ENCODE data around the gene MARCHF7. TPM values are rescaled to one million over a fixed set of nuclear protein-coding genes. Genes with fewer than 3 reads are reported as not detected.

The MARCHF7 gene
- total RNA-seq, 1 donor from 2014 or later, result 92.8 TPM

GRCh38 chr2:159706385-159706980 lies 5.8 kb upstream of the MARCHF7 start:
- no peaks in the 10 kb centered on the region for H3K9me3 Mint-ChIP-seq (ENCODE audit: unreplicated experiment)
- no peak for TF ChIP-seq CTCF (IDR thresholded peaks at IDR 0.05)
- no peak overlapping the region for H3K4me3 Mint-ChIP-seq (ENCODE audit: unreplicated experiment)
- H3K36me3 Mint-ChIP-seq (ENCODE audit: unreplicated experiment), result peaks cover 6% of the 10 kb centered on the region
- H3K27me3 Mint-ChIP-seq (ENCODE audit: unreplicated experiment), result no peaks in the 10 kb centered on the region
- H3K27ac Mint-ChIP-seq (ENCODE audit: unreplicated experiment), result no peak overlapping the region
- H3K4me1 Mint-ChIP-seq (ENCODE audit: unreplicated experiment), result peaks cover 11% of the 10 kb centered on the region
- DNase-seq (ENCODE audit: extremely low spot score, unreplicated experiment), result no peak

DNA sequence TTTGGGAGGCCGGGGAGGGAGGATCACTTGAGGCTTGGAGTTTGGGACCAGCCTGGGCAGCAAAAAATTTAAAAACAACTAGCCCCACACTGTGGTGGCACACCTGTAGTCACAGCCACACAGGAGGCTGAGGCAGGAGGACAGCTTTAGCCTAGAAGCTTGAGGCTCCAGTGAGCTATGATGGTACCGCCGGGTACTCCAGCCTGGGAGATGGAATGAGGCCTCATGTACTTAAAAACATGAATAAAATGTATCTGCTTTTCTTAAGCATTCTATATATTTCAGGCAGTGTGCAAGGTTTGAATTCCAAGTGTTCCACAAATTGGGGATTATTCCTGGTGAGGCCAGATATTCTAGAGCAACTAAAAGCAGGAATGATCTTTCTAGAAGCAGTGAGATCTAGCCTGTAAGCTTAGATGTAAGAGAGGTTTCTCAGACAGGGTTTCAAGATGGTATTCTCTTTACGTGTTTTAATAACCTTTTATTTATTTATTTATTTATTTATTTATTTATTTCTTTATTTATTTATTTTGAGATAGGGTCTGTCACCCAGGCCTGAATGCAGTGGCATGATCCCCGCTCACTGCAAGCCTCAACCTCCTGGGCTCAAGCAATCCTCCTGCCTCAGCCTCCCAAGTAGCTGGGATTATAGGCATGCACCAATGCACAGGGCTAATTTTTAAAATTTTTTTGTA lies 4.1 kb upstream of the MARCHF7 start:
- Mint-ChIP-seq H3K36me3 (ENCODE audit: unreplicated experiment) (peaks cover 6% of the 10 kb centered on the region), H3K4me3 (ENCODE audit: unreplicated experiment) (no peak overlapping the region), H3K4me1 (ENCODE audit: unreplicated experiment) (peaks cover 14% of the 10 kb centered on the region), H3K27me3 (ENCODE audit: unreplicated experiment) (no peaks in the 10 kb centered on the region), H3K9me3 (ENCODE audit: unreplicated experiment) (no peaks in the 10 kb centered on the region), H3K27ac (ENCODE audit: unreplicated experiment) (no peak overlapping the region)
- no peak for DNase-seq (ENCODE audit: extremely low spot score, unreplicated experiment)
- TF ChIP-seq CTCF (IDR thresholded peaks at IDR 0.05), result no peak

GRCh38 chr2:159710601-159711180 lies 1.6 kb upstream of the MARCHF7 start:
- Mint-ChIP-seq H3K9me3 (ENCODE audit: unreplicated experiment) (no peaks in the 10 kb centered on the region), H3K27me3 (ENCODE audit: unreplicated experiment) (no peaks in the 10 kb centered on the region), H3K4me1 (ENCODE audit: unreplicated experiment) (peaks cover 37% of the 10 kb centered on the region), H3K36me3 (ENCODE audit: unreplicated experiment) (peaks cover 5% of the 10 kb centered on the region), H3K27ac (ENCODE audit: unreplicated experiment) (peak overlapping the region; percentile 52), H3K4me3 (ENCODE audit: unreplicated experiment) (peak overlapping the region; percentile 4)
- DNase-seq (ENCODE audit: extremely low spot score, unreplicated experiment), result no peak
- no peak for TF ChIP-seq CTCF (IDR thresholded peaks at IDR 0.05)

- Mint-ChIP-seq H3K27me3 (ENCODE audit: unreplicated experiment) (no peaks in the 10 kb centered on the region), H3K36me3 (ENCODE audit: unreplicated experiment) (peaks cover 13% of the 10 kb centered on the region), H3K4me1 (ENCODE audit: unreplicated experiment) (peaks cover 42% of the 10 kb centered on the region), H3K9me3 (ENCODE audit: unreplicated experiment) (no peaks in the 10 kb centered on the region), H3K4me3 (ENCODE audit: unreplicated experiment) (peak overlapping the region; percentile 99), H3K27ac (ENCODE audit: unreplicated experiment) (peak overlapping the region; percentile 90)
- TF ChIP-seq CTCF (IDR thresholded peaks at IDR 0.05), result no peak
- no peak for DNase-seq (ENCODE audit: extremely low spot score, unreplicated experiment)
Measured at GRCh38 chr2:159711562-159712142, 654 bp upstream of the MARCHF7 start.

DNA sequence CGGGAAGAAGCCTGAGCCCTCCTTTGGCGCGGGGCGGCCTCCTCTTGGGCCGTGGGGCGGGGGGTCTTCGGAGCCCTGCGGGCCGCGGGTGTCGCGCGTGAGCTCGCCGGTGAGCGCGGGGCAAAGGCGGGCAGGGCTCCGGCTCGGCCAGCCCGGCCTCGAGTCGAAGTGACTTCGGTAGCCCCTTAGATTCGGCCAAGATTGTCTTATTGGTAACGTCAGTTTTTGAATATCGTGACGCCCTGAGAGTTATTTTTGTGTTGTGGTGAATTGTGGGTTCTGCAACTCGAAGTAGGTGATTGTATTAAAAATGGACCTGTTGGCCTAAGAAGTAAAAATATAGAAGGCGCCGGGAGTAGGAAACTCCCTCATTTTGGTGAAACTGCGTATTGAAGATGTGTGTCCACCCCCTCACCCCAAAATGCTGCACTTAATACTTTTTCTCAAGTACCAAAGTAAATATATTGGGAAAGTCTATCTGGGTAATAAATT lies 669 bp downstream of the MARCHF7 start:
- TF ChIP-seq CTCF (IDR thresholded peaks at IDR 0.05), result no peak
- H3K27me3 Mint-ChIP-seq (ENCODE audit: unreplicated experiment), result no peaks in the 10 kb centered on the region

More for the DNA sequence above, 669 bp downstream of the MARCHF7 start:
- Mint-ChIP-seq H3K4me1 (ENCODE audit: unreplicated experiment) (peaks cover 52% of the 10 kb centered on the region), H3K27ac (ENCODE audit: unreplicated experiment) (peak overlapping the region; percentile 100), H3K36me3 (ENCODE audit: unreplicated experiment) (peaks cover 21% of the 10 kb centered on the region), H3K4me3 (ENCODE audit: unreplicated experiment) (peak overlapping the region; percentile 99), H3K9me3 (ENCODE audit: unreplicated experiment) (no peaks in the 10 kb centered on the region)
- DNase-seq (ENCODE audit: extremely low spot score, unreplicated experiment), result peak; percentile 85

All from osteocyte (in vitro differentiated cells).